Stimulated activated CD4-positive, alpha-beta T cell treated with anti-CD3 and anti-CD28 coated beads, Interleukin-1b, Interleukin-23, amount 100 ng/mL, for 48 hours (primary cell): ENCODE measurements around the gene GTPBP1.

Experiments
- DNase-seq: peaks from one replicate; pipeline ENCODE4 v3.0.0-alpha.2; 2020

Gene GTPBP1

GRCh38 chr22:38704654-38705234, 1.0 kb upstream of the GTPBP1 start:
- no peak for DNase-seq

GRCh38 chr22:38706101-38706900, 557 bp downstream of the GTPBP1 start:
- peak; percentile 32 for DNase-seq

DNA sequence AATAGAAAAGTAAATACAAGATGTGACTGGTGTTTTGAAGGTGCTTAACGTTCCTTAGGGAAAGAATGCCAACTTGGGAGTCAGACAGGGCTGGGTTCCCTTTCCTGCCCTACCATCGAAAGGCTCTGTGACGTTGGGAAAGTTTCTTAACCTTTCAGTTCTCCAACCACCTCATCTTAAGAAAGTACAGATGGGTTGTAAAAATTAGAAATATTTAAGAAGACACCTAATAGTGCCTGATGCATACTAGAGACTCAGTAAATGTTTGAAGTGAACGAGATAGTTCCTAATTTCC, 1.1 kb downstream of the GTPBP1 start:
- DNase-seq = no peak

GRCh38 chr22:38707346-38707745, 1.6 kb downstream of the GTPBP1 start:
- DNase-seq = no peak

- no peak for DNase-seq
Observed at GRCh38 chr22:38707984-38708383, 2.2 kb downstream of the GTPBP1 start.

DNA sequence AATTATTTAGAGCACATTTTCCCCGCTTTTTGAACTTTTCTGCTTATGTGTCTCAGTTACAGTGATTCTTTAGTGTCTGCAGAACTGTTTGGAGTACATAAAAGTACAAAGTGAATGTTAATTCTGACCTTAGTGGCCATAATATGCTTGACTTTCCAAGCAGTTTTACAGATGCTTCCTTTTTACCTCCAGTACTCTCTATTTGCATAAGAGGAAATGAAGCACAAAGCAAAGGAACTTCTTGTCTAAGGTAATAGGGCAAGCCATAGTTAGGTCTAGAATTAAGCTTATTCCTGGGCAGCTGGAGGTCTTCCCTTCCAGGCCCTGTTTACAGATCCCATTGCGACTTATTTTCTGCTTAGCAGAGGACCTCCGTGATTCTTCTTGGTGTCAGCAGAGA, 3.6 kb downstream of the GTPBP1 start:
- no peak for DNase-seq

DNA sequence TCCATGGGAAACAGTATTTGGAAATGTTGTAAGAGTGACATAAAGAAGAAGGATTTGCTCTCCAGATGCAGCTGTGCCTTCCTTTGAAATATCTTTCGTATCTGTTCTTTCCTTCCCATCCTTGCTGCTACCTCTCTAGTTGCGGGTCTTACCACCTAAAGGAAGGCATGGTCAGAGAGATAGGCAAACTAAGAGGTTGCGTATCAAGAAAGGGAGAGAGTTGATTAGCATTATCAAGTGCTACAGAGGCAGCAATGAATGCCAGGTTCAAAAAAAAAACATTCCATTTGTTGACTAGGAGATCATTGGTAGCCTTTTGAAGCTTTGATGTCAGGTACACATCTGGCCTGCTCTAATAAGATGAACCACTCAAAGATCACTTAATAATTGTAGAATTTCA, 4.6 kb downstream of the GTPBP1 start:
- no peak for DNase-seq

GRCh38 chr22:38710866-38711265, 5.1 kb downstream of the GTPBP1 start:
- DNase-seq = no peak

GRCh38 chr22:38712486-38713207, 6.9 kb downstream of the GTPBP1 start:
- DNase-seq = no peak

- no peak for DNase-seq
Observed at GRCh38 chr22:38713921-38714320, 8.2 kb downstream of the GTPBP1 start.

DNA sequence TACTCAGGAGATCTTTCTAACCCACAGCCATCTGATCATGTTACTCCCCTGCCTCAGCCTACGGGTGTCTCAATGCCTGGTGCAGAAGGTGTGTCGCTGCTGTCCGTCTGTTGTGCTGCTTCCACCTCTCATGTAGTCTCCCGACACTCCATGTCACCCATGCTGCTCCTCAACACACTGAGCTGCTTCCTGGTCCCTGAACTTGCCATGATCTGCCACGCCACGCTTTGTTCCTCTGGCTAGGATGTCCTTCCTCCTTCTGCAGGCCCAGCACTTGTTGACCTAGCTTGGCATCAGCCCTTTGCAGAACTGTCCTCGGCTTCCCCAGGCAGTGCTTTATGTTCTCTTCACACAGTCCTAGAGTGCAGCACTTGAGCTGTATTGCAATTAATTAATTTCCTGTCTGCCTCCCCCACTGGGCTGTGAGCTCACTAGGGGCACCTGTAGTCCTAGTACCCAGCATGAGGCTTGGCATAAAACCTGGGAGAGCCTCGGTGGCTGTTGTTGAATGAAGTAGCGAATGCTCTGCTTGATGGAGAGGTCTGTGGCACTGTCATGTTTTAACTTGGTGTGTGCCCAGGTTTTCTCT, 9.5 kb downstream of the GTPBP1 start:
- no peak for DNase-seq

DNA sequence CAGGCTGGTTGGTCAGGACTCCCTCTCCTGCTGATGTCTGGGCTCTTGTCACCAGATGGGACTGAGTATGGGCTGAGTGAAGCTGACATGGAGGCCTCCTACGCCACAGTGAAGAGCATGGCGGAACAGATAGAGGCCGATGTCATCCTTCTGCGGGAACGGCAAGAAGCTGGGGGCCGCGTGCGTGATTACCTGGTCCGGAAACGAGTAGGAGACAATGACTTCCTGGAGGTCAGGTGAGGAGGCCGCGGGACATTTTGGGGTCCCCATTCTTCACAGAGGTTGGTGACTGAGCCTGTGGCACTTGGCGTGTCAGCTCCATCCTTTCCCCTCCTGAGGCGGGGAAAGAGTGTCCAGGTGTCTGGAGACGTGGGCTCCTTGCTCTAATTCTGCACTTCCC, 10.1 kb downstream of the GTPBP1 start:
- no peak for DNase-seq

DNA sequence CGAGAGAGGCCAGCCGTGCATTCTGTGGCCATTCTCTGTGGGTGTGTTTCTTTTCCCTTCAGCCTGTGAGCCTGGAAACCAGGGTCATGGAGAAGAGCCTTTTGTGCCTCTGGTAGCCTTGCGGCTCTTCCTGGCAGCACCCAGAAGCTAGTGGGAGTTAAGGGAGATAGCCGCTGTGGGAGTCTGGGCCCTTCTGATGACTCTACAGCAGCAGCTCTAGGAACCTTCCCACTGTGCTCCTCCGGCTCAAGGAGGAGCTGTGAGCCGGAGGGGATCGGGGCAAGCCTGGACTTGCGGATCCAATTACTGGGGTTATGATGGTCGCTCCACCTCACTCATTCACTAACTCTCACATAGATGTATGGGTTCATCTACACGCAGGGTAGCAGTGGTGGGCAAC, 10.5 kb downstream of the GTPBP1 start:
- no peak for DNase-seq

DNA sequence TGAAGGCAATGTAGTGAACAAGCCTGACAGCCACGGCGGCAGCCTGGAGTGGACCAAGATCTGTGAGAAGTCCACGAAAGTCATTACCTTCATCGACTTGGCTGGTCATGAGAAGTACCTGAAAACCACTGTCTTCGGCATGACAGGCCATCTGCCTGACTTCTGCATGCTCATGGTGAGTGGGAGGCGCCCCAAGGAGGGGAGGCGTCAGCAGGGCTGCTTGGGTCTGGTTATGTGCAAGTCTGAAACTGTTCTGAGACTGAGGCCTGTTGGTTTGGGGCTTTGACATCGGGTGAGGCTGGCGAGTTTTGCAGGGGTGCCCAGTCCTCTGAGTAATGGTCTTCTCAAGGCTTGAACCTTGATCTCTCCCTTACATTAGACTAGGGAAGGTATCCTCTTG, 11.1 kb downstream of the GTPBP1 start:
- DNase-seq = no peak

GRCh38 chr22:38717244-38717643, 11.5 kb downstream of the GTPBP1 start:
- no peak for DNase-seq

DNA sequence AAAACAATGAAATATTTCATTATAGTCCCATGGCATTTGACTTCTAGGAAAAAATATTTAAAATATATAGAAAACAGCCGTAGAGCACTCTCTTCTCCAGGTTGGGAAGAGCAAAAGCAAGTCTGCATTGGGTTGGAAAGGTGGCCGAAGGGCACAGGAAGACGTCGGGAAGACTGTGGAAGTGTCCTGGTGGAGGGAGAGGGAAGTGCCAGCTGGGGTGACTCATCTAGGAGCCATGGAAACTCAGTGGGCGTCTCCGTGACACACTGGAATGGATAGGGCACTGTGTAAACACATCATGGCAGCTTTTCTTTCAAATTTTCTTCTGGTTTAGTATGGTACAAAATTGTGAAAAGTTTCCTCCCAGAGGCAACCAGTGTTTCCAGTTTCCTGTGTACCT, 12.7 kb downstream of the GTPBP1 start:
- DNase-seq = no peak

- DNase-seq = no peak
Observed at GRCh38 chr22:38719196-38719595, 13.5 kb downstream of the GTPBP1 start.

GRCh38 chr22:38720350-38720749, 14.6 kb downstream of the GTPBP1 start:
- DNase-seq = no peak

GRCh38 chr22:38721551-38721950, 15.8 kb downstream of the GTPBP1 start:
- DNase-seq = no peak

- DNase-seq = no peak
Observed at GRCh38 chr22:38724176-38724575, 18.4 kb downstream of the GTPBP1 start.

DNA sequence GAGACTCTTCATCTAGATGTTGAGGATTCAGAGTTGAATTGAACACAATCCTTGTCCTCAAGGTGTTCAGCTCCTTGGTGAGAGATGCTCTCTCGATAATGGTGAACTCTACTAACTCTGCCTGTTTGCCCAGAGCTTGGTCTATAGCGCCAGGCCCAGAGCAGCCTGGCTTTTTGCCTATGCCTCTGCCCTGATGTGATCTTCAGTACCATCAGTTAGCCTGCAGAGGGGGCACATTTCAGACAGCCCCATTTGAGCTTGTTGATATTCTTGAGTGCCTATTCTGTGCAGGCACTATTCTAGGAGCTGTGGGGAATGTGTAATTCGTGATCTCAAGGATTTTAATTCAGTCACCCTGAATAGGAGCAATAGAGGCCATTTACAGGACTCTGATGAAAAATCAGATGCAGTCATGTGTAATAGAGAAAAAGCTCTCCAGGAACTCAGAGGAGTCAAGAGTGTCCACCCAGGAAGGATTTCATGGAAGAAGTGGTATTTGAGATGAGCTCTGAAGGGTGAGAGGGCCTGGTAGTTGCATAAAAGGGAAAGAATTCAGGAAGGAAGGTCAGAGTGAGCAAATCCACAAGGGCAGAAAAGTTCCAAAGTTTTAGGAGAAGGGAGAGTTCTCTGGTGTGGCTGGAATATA, 19.3 kb downstream of the GTPBP1 start:
- DNase-seq = no peak

GRCh38 chr22:38725900-38726655, 20.3 kb downstream of the GTPBP1 start:
- no peak for DNase-seq

DNA sequence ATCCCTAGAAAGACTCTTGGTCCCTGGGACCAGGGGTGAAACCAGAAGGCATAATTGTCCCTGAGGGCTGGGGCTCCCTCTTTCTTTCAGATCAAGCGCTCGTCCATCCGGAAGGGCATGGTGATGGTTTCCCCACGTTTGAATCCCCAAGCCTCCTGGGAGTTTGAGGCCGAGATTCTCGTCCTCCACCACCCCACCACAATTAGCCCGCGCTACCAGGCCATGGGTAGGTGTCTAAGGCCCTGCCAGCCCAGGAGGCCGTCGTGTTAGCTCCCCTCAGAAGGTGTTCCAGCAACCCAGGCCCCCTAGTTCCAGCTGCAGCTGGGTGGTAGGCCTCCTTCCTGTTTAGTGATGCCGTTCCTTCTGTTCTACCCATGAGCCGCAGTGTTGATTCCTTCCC, 21.4 kb downstream of the GTPBP1 start:
- DNase-seq = no peak
